ENCODE measurements around the gene NRGN. TPM values are rescaled to one million over a fixed set of nuclear protein-coding genes. Genes with fewer than 3 reads are reported as not detected.

NRGN gene
- total and polyA plus RNA-seq, 10 of the 15 experiments (the other 5 are each of a cell fraction or from before 2014, with no cell fraction given) = 0.36 to 3.2 (median 1.1) TPM; not detected in 2

DNA sequence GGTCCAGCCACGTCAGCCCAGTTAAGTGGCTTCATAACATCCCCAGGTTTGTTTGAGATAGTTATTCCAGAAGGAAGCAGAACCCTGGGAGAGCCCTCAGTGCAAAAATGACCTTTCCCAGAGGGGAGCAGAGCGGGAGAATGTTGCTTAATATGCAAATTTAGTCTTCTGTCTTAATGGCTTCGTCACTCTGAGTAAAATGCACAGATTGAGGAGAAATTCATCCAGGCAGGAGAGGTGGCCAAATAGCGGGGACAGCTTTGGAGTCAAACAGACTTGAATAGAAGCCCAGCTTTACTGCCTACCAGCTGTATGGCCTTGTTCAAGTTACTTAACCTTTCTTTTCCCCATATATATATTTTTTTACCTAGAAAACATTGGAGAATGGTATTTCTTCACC is 12.3 kb upstream of the NRGN start:
- H2AFZ ChIP-seq (ENCODE audit: control insufficient read depth, low read depth, low read length) = no peak overlapping the region
- FAIRE-seq = no peak
- no peaks in the 10 kb centered on the region; a peak in 1 of 4 replicates for H3K27me3 ChIP-seq (replicated peaks in 1 of 2; ENCODE audit: control insufficient read depth in 2 of 2, insufficient read depth in 2 of 2, low read length in 1 of 2)
- no peak overlapping the region for H3K27ac ChIP-seq (ENCODE audit: control insufficient read depth, insufficient read depth)
- H3K36me3 ChIP-seq (ENCODE audit: control insufficient read depth in 2 of 2, insufficient read depth in 2 of 2, low read length in 1 of 2) = no peaks in the 10 kb centered on the region
- H3K9ac ChIP-seq (ENCODE audit: control insufficient read depth, insufficient read depth, low read length) = no peak overlapping the region
- ChIA-PET CTCF (interaction anchor here (1.3 kb wide), 2 partner anchors 34 to 58 kb away, joined by 3 read pairs; no protein-coding TSS in a partner anchor), RAD21 (ENCODE audit: unreplicated experiment) (no interaction called here), SMC1A (ENCODE audit: uncharacterized antibody, unreplicated experiment) (interaction anchor here (1.3 kb wide), 1 partner anchor 9 kb away, joined by 3 read pairs; no protein-coding TSS in a partner anchor), POLR2A (interaction anchor here (1.2 kb wide), 1 partner anchor 13 kb away, joined by 5 read pairs; no protein-coding TSS in a partner anchor)
- no peaks in the 10 kb centered on the region for H4K20me1 ChIP-seq (ENCODE audit: control insufficient read depth, insufficient read depth)
- ATAC-seq = no peak
- 21% methylated on average over 4 of the region's 4 CpGs for WGBS (ENCODE audit: insufficient coverage, insufficient replicate concordance, low lambda C conversion rate, missing lambda C conversion rate)
- no TSS peak for BruUV-seq (replicated peaks)
- no peak overlapping the region for H3K4me2 ChIP-seq (ENCODE audit: control insufficient read depth, insufficient read depth)
- DNase-seq (ENCODE audit: low read depth, low spot score) = no peak
- intact Hi-C loops (cut with micrococcal nuclease; ENCODE audit: unreplicated experiment) (no loop called here), in situ Hi-C loops (cut with MboI) (no loop called here)
- H3K9me3 ChIP-seq (replicated peaks; ENCODE audit: control insufficient read depth, insufficient read depth, low read length) = no peaks in the 10 kb centered on the region
- H3K4me3 ChIP-seq = no peak overlapping the region
- H3K4me1 ChIP-seq (ENCODE audit: control insufficient read depth, insufficient read depth, low read length) = peaks cover 7% of the 10 kb centered on the region
- TF ChIP-seq RFX5 (IDR thresholded peaks at IDR 0.05; ENCODE audit: low read depth, low read length) (no peak), ATF2 (IDR thresholded peaks at IDR 0.05; ENCODE audit: low read length) (no peak)
- TF ChIP-seq, protein P1, sequence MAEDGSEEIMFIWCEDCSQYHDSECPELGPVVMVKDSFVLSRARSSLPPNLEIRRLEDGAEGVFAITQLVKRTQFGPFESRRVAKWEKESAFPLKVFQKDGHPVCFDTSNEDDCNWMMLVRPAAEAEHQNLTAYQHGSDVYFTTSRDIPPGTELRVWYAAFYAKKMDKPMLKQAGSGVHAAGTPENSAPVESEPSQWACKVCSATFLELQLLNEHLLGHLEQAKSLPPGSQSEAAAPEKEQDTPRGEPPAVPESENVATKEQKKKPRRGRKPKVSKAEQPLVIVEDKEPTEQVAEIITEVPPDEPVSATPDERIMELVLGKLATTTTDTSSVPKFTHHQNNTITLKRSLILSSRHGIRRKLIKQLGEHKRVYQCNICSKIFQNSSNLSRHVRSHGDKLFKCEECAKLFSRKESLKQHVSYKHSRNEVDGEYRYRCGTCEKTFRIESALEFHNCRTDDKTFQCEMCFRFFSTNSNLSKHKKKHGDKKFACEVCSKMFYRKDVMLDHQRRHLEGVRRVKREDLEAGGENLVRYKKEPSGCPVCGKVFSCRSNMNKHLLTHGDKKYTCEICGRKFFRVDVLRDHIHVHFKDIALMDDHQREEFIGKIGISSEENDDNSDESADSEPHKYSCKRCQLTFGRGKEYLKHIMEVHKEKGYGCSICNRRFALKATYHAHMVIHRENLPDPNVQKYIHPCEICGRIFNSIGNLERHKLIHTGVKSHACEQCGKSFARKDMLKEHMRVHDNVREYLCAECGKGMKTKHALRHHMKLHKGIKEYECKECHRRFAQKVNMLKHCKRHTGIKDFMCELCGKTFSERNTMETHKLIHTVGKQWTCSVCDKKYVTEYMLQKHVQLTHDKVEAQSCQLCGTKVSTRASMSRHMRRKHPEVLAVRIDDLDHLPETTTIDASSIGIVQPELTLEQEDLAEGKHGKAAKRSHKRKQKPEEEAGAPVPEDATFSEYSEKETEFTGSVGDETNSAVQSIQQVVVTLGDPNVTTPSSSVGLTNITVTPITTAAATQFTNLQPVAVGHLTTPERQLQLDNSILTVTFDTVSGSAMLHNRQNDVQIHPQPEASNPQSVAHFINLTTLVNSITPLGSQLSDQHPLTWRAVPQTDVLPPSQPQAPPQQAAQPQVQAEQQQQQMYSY (CRISPR knock-in tag; IDR thresholded peaks at IDR 0.05) = no peak
- no peaks in the 10 kb centered on the region for H3K79me2 ChIP-seq (ENCODE audit: control insufficient read depth, insufficient read depth, low read length)

Measured in GM12878 (cell line).